NCI-H526 treated with DMSO at 0.1 percent for 48 hours (cell line): ENCODE measurements around the gene GPSM1.
A peak's percentile ranks its signal among the peaks of the same experiment; 100 is the strongest.

ENCODE experiments used
- DNase-seq: peaks from one replicate; lab custom pipeline; 2025; lab: John Stamatoyannopoulos, UW

Gene GPSM1

DNA sequence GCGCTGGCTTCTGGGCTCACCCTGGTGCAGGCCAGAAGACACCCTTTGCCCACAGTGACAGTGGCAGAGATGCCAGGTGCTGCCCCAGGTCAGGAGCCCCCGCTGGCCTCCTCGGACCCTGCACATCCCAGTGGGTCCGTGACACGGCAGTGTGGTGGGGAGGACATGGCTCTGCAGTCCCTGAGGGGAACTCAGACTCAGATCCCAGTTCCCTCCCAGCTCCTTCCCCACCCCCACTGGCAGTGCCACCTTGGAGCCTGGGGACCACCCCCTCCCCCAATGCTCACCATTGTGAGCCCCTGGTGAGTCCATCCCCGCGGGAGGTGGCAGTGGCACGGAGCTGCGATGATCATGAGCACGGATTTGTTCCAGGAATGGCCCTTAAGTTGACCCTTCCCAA is 22.9 kb upstream of the GPSM1 start:
- no peak for DNase-seq

DNA sequence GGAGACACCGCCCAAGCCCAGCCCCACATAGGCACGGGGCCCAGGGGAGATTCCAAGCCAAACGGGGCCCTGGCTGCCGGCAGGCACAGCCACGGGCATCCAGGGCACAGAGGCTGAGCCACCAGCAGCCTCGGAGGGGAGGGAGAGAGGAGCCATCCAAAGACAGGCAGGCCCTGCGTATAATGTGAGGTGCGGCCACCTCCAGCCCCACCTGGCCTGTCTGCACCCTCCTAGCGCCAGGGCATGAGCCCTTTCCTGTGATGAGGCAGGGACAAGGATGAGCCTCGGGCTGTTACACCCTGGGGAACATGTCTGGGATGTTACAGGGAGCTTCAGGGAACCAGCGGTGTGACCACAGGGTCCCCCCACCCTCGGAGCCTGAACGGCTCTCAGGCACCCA is 22.4 kb upstream of the GPSM1 start:
- no peak for DNase-seq

DNA sequence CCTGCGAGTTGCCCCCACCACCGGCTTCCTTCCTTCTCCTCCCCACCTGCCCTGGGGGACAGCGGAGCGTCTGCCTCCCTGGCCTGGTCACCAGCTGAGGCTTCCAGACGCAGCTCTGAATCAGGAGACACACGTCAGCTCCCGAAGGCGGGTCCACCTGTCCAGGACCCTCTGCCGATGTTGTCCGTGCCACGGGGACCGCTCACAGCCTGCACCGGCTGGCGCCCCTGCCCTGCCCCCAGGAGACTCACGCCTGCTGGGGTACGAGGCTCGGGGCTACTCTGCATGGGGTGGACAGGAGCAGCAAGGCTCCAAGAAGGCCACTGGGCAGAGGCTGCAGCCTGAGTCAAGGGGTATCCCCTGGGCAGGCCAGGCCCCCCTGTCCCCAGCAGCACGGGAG is 21.5 kb upstream of the GPSM1 start:
- no peak for DNase-seq

DNA sequence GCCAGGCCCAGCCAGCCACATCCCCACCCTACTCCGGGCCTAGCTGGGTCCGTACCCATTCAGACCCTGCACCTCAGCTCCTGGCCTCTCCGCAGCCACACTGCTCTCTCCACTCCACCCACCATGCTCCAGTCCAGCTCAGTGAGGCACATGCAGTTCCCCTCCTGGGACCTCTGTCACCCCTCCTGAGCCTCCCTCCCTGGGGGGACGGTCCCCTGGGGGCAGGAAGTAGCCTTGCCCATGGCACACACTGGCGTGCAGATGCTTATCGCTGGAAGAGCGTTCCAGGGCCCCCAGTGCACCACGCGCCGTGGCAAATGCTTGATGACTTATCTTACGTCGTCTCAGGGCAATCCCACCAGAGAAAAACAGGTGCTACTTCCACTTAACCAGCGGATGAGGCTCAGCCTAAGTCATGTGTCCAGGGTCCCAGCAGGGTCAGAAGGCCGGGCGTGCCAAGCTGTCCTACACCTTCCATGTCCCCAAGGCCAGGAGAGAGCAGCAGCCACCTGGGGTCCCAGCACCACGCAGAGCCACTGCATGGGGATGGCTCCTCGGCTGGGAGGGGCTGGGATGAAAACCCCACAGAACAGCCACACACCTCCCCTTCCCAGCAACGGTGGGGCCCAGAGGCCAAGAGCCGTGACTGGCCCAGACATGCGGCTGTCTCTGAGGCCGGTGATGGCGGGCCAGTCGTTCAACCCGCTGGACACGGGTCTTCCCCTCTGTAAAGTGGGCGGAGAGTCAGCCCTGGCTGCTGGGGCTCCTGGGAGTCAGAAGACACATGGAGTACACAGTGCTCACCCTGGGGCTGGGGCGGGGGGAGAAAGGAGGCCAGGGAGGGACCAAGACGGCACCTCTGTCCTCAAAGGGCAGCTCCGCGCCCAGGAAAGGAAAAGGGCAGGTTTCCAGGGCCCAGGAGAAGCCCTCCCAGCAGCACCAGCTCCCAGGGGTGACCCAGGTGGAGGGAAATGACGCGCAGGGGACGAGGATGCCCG is 20.8 kb upstream of the GPSM1 start:
- no peak for DNase-seq

DNA sequence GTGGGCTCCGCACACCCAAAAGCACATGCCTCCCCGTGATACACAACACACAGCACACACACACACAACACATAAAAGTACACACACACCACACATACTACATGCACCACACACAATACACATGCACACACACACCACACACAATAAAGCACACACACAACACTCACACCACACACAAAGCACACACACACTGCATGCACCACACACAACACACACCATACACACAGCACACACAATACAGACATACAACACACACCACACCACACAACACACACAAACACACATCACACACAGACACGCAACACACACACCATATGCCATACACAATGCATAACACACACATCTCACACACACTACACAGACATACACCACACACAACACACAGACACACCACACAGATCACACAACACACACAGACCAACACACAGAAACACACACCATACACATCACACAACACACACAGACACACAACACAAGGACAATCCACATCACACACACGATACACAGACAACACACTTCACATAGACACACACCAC is 20.1 kb upstream of the GPSM1 start:
- DNase-seq, result no peak

DNA sequence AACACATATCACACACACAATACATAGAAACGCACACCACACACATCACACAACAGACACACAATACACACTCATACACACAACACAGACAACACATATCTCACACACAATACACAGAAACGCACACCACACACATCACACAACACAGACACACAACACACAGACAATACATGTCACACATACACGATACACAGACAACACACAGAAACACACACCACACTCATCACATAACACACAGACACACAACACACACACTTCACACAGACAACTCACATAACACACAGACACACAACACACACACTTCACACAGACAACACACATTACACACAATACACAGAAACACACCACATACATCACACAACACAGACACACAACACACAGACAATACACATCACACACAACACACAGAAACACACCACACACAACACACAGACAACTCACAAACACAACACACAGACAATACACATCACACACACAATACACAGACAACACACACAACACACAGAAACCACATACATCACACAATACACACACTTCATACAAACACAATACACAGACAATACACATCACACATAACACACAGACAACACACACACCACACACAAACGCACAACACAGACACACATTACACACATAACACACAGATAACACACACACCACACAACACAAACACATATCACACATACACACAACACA is 19.2 kb upstream of the GPSM1 start:
- DNase-seq, result no peak

DNA sequence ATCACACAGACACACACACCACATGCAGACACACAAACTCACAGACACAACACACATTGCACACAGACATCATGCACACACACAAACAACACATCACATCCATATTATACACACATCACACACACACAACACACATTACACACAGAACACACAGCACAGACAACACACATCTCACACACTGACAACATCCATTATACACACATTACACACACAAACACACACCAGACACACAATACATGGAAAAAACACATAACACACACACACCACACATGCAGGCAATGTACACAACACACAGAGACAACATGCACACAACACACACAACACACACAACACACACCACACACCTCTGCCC is 18.7 kb upstream of the GPSM1 start:
- no peak for DNase-seq

DNA sequence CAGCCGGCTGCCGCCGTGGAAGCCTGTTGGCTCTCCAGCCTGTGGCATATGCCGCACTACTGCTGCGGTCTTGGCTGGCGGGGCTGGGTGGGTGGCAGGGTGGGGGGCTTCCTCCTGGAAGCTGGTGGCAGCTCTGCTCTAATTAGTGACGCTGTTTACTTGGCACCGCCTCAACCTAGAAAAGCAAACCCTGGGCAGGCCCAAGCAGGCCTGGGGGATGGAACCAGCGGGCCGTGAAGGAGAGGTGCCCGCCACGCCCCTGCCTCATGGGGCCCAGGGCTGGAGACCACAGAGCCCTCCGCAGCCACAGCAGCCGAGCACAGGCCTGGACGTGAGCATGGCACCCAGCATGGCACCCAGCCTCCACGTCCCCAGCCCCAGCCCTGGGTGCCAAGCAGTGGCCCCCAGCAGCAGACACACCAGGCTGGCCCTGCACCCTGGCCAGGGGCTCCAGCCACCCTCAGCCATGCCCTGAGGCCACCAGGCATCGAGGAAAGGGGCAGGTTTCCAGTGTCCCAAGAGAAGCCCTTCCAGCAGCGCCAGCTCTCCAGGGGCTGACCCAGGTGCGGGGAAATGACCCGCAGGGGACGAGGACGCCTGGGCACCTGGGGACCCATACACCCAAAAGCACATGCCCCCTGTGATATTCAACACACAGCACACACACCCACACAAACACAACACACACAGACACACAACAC is 18.1 kb upstream of the GPSM1 start:
- peak; percentile 62 for DNase-seq

DNA sequence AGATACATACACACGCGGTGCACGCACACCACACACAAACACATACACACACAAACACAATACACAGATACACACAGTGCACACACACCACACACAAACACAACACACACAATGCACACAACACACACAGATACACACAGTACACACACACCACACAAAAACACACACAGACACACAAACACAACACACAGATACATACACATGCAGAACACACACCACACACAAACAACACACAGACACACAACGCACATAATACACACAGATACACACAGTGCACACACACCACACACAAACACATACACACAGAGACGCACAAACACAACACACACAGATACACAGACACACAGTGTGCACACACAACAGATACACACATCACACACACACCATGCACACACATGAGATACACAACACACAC is 17.5 kb upstream of the GPSM1 start:
- DNase-seq, result no peak

DNA sequence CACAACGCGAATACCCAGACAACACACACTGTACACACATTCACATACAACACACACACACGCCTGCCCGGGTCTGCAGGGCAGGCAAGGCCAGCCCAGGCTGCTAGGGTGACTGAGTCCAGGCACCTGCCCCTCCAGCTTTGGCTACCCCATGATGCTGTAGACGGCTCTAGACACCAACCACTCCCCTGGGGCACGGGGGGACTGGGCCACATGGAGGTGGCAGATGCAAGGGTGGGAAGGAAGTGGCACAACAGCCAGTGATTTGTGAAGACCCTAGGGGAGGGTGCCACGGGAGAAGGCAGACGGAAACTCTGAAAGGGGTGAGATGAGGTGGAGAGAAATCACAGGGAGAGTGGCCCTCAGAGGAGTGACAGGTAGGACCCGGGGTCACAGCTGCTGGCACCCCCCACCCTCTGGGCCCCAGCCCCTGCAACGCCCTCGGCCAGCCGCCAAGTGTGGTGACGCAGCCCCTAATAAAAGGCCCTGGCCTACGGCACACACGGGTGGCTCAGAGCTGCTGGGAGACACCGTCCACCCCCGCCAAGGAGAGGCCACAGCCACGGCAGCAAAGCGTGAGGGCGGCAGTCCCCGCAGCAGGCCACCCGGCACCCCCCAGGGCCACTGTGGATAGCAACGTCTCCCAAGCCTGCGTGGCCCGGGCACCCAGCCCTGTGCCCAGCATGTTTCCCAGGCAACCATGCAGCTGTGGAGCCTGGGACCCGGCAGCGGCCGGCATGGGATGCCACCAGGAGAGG is 16.9 kb upstream of the GPSM1 start:
- DNase-seq, result peak; percentile 3

DNA sequence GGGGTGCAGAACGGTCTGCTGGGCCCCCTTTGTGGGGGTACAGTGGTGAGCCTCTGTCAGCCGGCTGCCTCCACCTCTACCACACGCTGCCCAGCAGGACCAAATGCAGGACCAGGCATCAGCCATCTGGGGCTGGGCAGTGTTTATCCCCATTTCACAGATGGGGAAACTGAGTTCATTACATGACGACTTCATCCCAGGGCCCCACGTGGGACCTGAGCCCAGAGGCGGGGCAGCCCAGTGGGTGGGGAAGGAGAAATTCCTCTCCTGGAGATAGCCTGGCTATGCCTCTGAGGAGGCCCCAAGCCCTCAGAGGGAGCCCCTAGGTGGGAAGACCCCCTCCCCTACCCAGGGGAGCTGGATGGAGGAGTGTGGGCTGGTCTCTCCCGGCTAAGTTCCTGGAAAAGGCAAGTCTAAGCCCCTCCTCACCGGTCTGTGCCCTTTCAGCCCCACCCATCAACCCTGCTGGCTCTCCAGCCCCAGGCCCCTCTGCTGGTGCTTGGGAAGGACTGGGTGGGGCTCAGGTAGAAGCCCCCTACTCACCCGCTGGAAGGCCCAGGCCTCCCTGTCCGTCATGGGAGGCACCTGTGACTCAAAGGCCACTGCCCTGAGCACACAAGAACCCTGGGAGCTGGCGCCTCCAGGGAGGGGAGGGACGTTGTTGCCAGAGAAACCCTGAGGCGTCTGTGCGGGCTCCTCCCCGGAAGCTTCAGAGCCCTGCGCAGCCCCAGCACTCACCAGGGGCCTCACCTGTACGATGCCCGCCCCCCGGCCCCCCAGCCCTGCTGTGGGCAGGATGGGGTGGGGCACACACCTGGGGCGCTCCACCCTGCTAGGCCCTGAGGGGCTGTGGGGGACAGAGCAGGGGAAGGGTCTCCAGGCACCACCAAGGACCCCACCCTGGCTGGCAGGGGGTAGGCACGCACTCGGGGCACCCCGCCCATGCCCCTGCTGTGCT is 16.0 kb upstream of the GPSM1 start:
- peak; percentile 52 for DNase-seq

DNA sequence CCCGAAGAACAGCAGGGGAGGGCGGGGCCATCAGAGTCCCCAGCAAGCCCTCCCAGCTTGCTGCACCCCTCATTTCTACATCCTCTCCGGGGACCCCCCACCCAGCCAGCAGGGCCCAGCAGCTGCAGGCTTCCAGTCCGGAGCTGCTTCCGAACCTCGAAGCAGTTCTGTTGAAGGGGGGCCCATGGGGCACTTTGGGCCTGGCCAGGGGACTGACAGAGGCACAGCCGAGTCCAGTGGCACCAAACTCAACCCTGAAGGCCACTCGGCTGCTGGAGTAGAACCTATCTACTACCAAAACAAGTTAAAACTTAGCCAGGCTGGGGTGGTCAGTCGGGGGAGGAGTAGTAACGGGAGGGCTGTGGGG is 15.3 kb upstream of the GPSM1 start:
- DNase-seq, result no peak

DNA sequence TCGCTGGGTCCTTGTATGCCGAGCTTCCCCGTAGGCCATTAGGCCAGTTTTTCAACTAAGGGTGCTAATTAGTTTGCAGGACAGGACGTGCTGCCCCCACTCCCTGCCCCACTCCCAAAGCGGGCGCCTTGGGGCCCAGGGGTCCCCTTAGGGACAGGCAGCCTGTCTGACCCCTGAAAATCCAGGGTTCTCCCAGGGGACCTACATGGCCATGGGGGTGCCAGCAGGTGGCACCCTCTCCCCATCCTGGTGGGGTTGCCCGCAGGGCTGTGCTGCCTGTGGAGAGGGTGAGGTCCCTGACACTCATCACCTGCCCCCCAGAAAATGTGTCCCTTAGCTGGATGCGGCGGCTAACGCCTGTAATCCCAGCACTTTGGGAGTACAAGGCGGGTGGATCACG is 14.9 kb upstream of the GPSM1 start:
- DNase-seq, result no peak

DNA sequence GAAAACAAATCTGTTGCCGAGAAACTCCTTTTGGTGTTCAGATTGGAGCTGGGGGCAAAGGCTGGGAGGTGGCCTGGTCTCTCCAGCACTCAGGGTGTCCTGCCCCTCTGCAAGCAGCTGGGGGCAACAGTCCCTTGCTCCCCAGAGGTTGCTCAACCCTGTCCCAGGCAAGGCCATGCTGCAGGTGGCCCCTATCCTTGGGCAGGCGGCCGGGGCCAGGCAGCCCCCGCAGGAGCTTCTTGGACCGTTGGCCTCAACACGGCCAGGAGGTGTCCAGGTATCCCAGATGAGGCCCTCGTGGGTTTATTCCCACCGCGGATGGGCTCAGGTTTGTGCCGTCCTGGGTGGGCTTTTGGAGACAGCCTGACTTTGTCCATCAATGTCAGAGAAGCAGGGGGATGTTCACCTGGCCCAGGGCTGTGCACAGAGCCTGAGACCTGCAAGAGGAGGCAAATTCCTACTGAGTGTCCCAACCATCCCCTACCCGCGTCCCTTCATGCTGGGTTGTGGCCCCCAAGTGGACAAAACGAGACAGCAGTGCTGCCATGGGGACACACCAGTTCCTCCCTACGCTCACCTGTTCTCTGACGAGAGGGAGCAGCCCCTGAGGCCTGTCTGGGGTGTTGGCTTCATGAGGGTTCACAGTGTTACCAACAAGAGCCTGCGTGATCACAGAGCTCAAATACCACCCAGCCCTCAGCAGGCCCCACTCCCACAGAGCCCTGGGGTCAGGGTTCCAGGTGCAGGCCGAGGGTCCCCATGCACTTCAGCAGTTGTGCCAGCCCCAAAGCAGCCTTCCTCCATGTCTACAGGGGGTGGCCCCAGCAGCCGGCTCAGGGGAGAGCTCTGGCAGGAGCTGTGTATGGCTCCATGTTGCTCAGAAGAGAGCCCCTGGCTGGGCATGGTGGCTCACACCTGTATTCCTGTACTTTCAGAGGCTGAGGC is 14.0 kb upstream of the GPSM1 start:
- DNase-seq, result no peak

DNA sequence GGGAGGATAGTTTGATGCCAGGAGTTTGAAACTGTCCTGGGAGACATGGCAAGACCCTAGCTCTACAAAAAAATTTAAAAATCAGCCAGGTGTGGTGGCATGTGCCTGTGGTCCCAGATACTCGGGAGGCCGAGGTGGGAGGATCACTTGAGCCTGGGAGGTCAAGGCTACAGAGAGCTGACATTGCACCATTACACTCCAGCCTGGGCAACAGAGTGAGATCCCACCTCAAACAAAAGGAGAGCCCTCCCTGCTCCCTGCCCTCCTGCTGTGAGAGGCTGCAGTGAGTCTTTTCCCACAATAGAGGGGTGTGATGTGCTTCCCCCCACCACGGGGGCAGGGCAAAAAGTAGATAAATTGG is 13.3 kb upstream of the GPSM1 start:
- DNase-seq, result no peak

DNA sequence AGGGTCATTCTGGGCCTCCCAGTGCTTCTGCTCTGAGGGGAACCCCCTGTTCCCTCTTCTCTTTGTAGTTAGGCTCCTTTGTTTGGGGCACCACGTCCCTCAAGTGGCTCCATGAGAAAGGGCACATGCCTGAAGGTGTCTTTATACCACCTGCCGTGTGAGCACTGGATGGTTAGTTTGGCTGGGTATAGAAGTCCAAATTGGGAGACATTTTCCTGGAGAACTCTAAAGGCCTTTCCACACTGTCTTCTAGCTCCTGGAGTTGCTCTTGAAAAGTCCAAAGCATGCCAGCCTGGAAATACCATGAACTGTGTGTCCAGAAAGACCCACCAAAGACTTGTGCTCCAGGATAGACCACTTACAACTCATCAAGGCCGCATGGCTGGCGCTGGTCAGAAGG is 12.4 kb upstream of the GPSM1 start:
- DNase-seq, result no peak

DNA sequence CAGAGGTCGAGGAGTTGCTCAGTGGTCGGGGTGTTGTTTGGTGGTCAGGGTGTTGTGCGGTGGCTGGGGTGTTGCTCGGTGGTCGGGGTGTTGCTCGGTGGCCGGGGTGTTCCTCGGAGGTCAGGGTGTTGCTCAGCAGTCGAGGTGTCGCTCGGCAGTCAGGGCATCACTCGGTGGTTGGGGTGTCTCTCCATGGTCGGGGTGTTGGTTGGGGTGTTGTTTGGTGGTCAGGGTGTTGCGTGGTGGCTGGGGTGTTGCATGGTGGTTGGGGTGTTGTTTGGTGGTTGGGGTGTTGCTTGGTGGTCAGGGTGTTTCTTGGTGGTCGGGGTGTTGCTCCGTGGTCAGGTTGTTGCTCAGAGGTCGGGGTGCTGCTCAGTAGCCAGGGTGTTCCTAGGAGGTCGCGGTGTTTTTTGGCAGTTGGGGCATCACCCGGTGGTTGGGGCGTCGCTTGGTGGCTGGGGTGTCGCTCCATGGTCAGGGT is 11.0 kb upstream of the GPSM1 start:
- DNase-seq, result no peak

DNA sequence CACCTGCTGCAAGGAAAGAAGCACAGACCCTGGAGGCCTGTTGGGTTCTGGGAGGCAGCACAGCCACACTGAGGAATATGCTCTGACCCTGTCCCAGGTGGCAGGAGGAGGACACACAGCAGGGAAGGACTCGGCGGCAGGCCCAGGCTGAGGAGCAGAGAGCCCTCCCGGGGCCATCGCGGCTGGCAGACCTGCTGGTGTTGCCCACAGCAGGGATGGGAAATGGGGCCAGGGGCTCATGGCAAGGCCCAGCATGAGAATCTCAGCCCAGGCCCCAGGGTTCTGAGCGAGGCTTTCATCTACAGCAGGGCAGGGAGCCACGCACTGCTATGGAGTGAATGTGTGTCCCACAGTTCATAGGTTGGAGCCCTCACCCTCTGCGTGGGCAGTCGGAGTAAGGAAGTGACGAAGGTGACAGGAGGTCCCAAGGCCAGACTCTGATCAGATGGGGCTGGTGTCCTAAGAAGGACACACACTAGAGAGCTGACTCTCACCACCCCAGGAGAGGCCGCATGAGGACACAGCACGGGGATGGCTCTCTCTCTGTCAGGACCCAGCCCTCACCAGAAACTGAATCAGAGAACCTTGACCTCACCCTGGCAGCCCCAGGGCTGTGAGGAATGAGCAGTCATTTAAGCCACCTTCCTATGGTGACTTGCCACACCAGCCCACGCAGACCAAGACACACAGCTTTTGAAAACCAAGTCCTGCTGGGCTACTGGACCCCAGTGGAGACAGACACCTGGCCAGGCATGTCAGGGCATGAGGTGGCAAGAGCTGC is 10.3 kb upstream of the GPSM1 start:
- DNase-seq, result no peak

DNA sequence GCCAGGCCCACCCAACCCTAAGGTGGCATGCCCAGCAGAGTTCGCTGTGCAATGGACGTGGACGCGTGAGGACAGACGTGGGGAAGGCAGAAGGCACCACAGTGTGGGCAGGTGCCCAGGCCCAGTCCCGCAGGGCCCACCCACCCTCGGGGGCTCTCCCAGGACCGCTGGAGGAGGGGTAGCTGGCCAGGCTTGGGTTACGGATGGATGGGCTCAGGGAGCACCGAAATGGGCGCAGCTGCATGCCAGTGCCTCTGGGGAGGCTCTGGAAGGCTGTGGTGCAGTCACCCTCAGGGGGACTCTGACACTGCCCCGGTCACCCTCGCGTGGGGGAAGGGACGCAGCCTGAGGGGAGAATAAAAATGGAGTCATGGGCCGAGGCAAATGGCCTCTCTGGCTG is 9.6 kb upstream of the GPSM1 start:
- no peak for DNase-seq
